Sigmoid colon (tissue), 7 donors: ENCODE results near the gene JMJD7. TPM values are rescaled to one million over a fixed set of nuclear protein-coding genes. Genes with fewer than 3 reads are reported as not detected.

ENCODE experiments used
- DNase-seq: peaks from one replicate; pipeline ENCODE4 v3.0.0-alpha.2; 2019
- H3K27ac ChIP-seq, 4 donors: fragments of 200-600 bp; sonication (generic); one replicate each; pipeline ENCODE4 v1.5.1; 2016 to 2019; ENCODE audit warnings: mild to moderate bottlenecking in 1 of 4
- H3K27me3 ChIP-seq, 3 donors: fragments of 200-600 bp; sonication (generic); one replicate each; pipeline ENCODE4 v1.5.1; 2019; ENCODE audit warnings: mild to moderate bottlenecking in 1 of 3
- H3K36me3 ChIP-seq, 4 donors: fragments of 200-600 bp; sonication (generic); one replicate each; pipeline ENCODE4 v1.5.1; 2016 to 2019
- H3K4me1 ChIP-seq, 4 donors: fragments of 200-600 bp; sonication (generic); one replicate each; pipeline ENCODE4 v1.5.1; 2017 to 2019
- H3K4me3 ChIP-seq, 4 donors: fragments of 200-600 bp; sonication (generic); one replicate each; pipeline ENCODE4 v1.5.1; 2017 to 2019; ENCODE audit warnings: mild to moderate bottlenecking in 2 of 4, moderate library complexity in 1 of 4
- H3K9me3 ChIP-seq, 4 donors: fragments of 200-600 bp in 3 of 4; sonication (generic) in 3 of 4; one replicate each; pipeline versions ENCODE4 v1.5.1 to v1.6.1; 2013 to 2019
- EP300 ChIP-seq, 4 donors: sonication (generic); formaldehyde crosslinking; IDR thresholded peaks; one replicate each; pipeline ENCODE4 v1.6.1; 2017; ENCODE audit warnings: antibody characterized with exemption in 4 of 4
- POLR2A ChIP-seq, 2 donors: fragments of 450-650 bp; IDR thresholded peaks; one replicate each; pipeline ENCODE4 v1.6.1; 2016; ENCODE audit warnings: antibody characterized with exemption in 2 of 2, mild to moderate bottlenecking in 2 of 2, moderate library complexity in 2 of 2
- POLR2AphosphoS5 ChIP-seq, 4 donors: sonication (generic); formaldehyde crosslinking; IDR thresholded peaks; one replicate each; pipeline ENCODE4 v1.6.1; 2017; ENCODE audit warnings: antibody characterized with exemption in 4 of 4
- WGBS, 2 donors: extraction: QIAGEN DNeasy Blood & Tissue Kit; methylation state at CpG; one replicate each; pipeline ENCODE4 v1.1.7; 2013; 5-methylcytosine and 5-hydroxymethylcytosine counted together
- intact Hi-C: fragments of 100-400 bp; cut with DNase I; formaldehyde crosslinking; loops from one replicate; pipeline ENCODE4 v1.15.1; 2023
- polyA plus RNA-seq, 3 donors: library from polyadenylated mRNA; stranded (reverse); fragments of 200-250 nt; gene quantifications; one replicate each; pipeline ENCODE4 v1.2.3, GENCODE V29; 2013
- total RNA-seq, 4 donors: library from RNA; depleted of rRNA; stranded (reverse); fragments of >200 nt; gene quantifications; one replicate each; pipeline ENCODE4 v1.1.0, GENCODE V29; 2016
- TF ChIP-seq, protein P1 (sequence below), 4 experiments: fragments of 450-650 bp in 3 of 4; fragments of 200-600 bp in 1 of 4; IDR thresholded peaks; one replicate each; pipeline ENCODE4 v1.5.1; 2016 to 2019; ENCODE audit warnings: antibody characterized with exemption in 4 of 4, mild to moderate bottlenecking in 3 of 4, moderate library complexity in 2 of 4
- donor health status: healthy with polysubstance abuse.
- donor health status: Bipolar disorder and iron deficiency.
- donor health status: healthy.

The JMJD7 gene
- total and polyA plus RNA-seq, 7 donors, result 9.5 to 14.0 (median 10.7) TPM

DNA sequence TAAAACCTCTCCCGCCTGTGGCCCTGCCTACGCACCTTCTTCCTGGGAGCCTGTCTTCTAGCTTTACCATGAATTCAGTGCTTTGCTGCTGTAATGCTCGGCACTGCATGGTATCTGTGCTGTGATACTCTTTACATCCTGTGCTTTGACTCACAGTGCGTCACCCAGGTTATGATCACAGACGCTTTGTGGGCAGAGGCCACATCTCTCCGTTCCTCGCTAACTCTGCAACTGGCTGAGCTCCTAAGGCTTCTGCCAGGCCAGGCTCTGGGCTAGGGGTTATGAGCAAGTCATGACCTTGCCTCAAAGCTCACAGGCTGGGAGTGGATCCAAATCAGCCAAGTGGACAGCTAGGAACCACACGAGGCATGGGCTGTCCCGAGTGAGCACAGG lies 42.8 kb downstream of the JMJD7 start:
- TF ChIP-seq, protein P1, sequence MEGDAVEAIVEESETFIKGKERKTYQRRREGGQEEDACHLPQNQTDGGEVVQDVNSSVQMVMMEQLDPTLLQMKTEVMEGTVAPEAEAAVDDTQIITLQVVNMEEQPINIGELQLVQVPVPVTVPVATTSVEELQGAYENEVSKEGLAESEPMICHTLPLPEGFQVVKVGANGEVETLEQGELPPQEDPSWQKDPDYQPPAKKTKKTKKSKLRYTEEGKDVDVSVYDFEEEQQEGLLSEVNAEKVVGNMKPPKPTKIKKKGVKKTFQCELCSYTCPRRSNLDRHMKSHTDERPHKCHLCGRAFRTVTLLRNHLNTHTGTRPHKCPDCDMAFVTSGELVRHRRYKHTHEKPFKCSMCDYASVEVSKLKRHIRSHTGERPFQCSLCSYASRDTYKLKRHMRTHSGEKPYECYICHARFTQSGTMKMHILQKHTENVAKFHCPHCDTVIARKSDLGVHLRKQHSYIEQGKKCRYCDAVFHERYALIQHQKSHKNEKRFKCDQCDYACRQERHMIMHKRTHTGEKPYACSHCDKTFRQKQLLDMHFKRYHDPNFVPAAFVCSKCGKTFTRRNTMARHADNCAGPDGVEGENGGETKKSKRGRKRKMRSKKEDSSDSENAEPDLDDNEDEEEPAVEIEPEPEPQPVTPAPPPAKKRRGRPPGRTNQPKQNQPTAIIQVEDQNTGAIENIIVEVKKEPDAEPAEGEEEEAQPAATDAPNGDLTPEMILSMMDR (IDR thresholded peaks at IDR 0.05), result no peak
- TF ChIP-seq EP300 (IDR thresholded peaks at IDR 0.05) (no peak), POLR2A (IDR thresholded peaks at IDR 0.05) (no peak), POLR2AphosphoS5 (IDR thresholded peaks at IDR 0.05) (no peak)
- H3K27me3 ChIP-seq, result no peaks in the 10 kb centered on the region
- H3K36me3 ChIP-seq, result no peaks in the 10 kb centered on the region
- 71 to 83% methylated on average over 9 of the region's 9 CpGs for WGBS, 2 donors
- no peaks in the 10 kb centered on the region for H3K9me3 ChIP-seq
- no peak overlapping the region for H3K4me3 ChIP-seq
- DNase-seq, result no peak
- no peak overlapping the region for H3K27ac ChIP-seq
- intact Hi-C loops, result no loop called here
- no peaks in the 10 kb centered on the region for H3K4me1 ChIP-seq

DNA sequence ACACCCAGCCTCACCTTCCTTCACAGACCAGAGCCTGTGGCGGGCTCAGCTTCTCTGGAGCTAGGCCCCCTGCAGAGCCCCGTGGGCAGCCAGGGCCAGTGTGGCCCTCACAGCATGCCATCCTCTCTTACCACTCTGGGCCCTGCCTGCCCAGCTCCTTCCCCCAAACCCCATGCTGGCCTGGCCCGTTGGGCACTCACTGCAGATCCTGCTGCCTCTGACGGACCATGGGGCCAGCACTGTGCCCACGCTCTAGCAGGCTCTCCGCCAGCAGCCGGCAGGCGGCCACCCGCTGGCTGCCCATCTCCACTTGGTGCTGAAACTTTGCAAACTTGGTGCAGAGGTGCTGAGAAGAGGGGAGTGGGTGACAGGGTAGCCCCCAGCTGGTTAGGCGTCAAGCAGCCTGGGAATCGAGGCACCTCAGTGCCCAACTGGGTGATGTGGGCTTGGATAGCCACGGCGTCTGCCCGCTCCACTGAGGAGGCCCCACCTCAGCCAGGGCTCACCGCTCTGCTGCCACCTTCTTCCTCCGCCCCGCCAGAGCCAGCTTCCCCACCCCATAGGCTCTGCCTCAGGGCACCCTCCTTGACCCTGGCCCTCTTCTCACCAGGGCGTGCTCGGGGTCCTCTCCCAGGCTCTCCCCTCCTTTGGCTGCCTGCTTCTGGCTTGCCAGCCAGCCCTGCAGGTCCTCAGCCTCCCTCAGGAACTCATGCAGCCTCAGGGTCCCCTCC lies 43.4 kb downstream of the JMJD7 start:
- DNase-seq, result no peak
- H3K27ac ChIP-seq, result no peak overlapping the region
- no peaks in the 10 kb centered on the region for H3K4me1 ChIP-seq
- no peaks in the 10 kb centered on the region for H3K27me3 ChIP-seq
- WGBS, 2 donors, result 90 to 95% methylated on average over 19 of the region's 19 CpGs
- intact Hi-C loops, result no loop called here
- no peaks in the 10 kb centered on the region for H3K36me3 ChIP-seq
- H3K9me3 ChIP-seq, result no peaks in the 10 kb centered on the region
- no peak overlapping the region for H3K4me3 ChIP-seq
- TF ChIP-seq POLR2AphosphoS5 (IDR thresholded peaks at IDR 0.05) (no peak), EP300 (IDR thresholded peaks at IDR 0.05) (no peak), POLR2A (IDR thresholded peaks at IDR 0.05) (no peak)
- TF ChIP-seq, protein P1 (IDR thresholded peaks at IDR 0.05), result no peak

DNA sequence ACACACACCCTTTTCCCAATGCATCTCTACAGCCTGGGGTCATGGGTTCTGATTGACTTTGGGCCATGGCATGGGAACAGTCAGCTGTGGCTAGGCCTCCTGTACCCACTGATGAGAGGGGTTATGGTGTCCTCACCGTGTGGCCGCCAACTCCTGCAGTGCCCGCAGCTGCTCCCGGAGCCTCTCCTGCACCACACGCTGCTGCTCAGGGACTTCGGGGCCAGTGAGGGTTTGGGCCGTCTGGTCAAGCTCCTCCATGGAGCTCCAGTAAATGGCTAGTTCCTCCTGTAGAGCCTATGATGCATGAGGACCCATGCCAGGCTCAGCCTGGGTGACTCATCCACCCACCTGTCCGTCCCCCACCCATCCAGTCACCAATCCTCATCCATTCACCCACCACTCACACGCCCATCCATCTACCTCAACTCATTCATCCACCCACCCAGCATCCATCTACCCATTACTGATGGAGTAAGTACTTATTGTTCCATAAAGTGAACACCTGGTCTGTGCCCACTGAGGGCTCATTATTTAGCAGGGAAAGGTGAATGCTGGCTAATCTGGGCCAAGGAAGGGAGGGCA lies 44.4 kb downstream of the JMJD7 start:
- TF ChIP-seq EP300 (IDR thresholded peaks at IDR 0.05) (no peak), POLR2A (IDR thresholded peaks at IDR 0.05) (no peak), POLR2AphosphoS5 (IDR thresholded peaks at IDR 0.05) (no peak)
- Histone ChIP-seq H3K9me3 (no peaks in the 10 kb centered on the region), H3K36me3 (no peaks in the 10 kb centered on the region), H3K27me3 (no peaks in the 10 kb centered on the region), H3K27ac (no peak overlapping the region), H3K4me1 (no peaks in the 10 kb centered on the region), H3K4me3 (no peak overlapping the region)
- WGBS, 2 donors, result 91 to 94% methylated on average over 9 of the region's 9 CpGs
- intact Hi-C loops, result no loop called here
- DNase-seq, result no peak

DNA sequence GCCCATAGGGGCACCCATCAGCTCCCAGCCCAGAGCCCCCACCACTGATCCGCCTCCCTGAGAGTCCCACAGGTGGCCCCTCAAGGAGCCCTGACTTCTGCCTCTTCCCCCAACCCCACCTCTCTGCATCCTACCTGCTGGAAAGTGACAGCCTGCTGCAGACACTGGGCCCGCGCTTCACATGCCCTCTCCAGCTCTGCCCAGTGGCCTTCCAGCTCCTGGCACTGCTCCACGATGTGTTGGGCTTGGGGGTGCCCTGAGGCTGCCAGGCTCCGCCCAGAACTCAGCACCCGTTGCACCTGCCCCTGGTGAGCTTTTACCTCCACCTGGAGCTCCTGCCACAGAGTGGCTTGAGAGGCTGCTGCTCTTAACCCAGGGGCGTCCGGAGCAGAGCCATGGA lies 45.8 kb downstream of the JMJD7 start:
- Histone ChIP-seq H3K4me1 (no peaks in the 10 kb centered on the region), H3K27ac (no peak overlapping the region), H3K36me3 (no peaks in the 10 kb centered on the region), H3K9me3 (no peaks in the 10 kb centered on the region), H3K27me3 (no peaks in the 10 kb centered on the region), H3K4me3 (no peak overlapping the region)
- DNase-seq, result no peak
- TF ChIP-seq, protein P1 (IDR thresholded peaks at IDR 0.05), result no peak
- no peak for TF ChIP-seq EP300 (IDR thresholded peaks at IDR 0.05)
- no peak for TF ChIP-seq POLR2AphosphoS5 (IDR thresholded peaks at IDR 0.05)
- no peak for TF ChIP-seq POLR2A (IDR thresholded peaks at IDR 0.05)
- 68 to 87% methylated on average over 8 of the region's 8 CpGs for WGBS, 2 donors
- intact Hi-C loops, result no loop called here

DNA sequence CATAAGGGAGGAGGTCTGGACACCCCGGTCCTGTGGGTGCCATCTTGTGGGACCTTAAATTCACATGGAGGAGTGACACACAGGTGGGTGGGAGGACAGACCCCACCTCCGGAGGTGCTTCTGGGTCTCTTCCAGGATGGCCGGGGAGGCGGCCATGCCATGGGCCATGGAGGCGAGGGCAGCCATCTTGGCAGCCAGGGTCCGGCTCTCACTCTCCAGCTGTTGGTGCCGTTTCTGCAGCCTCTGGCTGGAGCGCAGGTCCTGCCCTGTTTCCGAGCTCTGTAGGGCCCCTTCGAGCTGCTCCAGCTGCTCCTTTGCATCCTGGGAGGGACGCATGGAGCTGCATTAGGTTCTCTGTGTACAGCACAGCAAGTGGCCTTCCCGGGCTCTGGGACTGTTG lies 46.8 kb downstream of the JMJD7 start:
- Histone ChIP-seq H3K36me3 (no peaks in the 10 kb centered on the region), H3K9me3 (no peaks in the 10 kb centered on the region), H3K27me3 (peaks cover 0 to 9% (median 0%) of the 10 kb centered on the region in 3 donors), H3K27ac (no peak overlapping the region), H3K4me3 (no peak overlapping the region), H3K4me1 (no peaks in the 10 kb centered on the region)
- no peak for DNase-seq
- intact Hi-C loops, result no loop called here
- TF ChIP-seq EP300 (IDR thresholded peaks at IDR 0.05) (no peak), POLR2AphosphoS5 (IDR thresholded peaks at IDR 0.05) (no peak), POLR2A (IDR thresholded peaks at IDR 0.05) (no peak)
- TF ChIP-seq, protein P1 (IDR thresholded peaks at IDR 0.05), result no peak
- 88 to 93% methylated on average over 12 of the region's 12 CpGs for WGBS, 2 donors
